Kidney epithelial cell (primary cell): ENCODE data around the gene AATK. TPM values are rescaled to one million over a fixed set of nuclear protein-coding genes. Genes with fewer than 3 reads are reported as not detected.

Source experiments
- DNase-seq: peaks from one replicate; pipeline ENCODE4 v3.0.0-alpha.2; 2010; ENCODE audit warnings: low read depth
- H3K27me3 ChIP-seq: 2 replicates; pipeline ENCODE4 v1.6.0; 2011; ENCODE audit warnings: low read length; ENCODE audit not compliant: control insufficient read depth, insufficient read depth
- H3K36me3 ChIP-seq: 2 replicates; pipeline ENCODE4 v1.5.1; 2011; ENCODE audit warnings: low read length; ENCODE audit not compliant: control insufficient read depth, insufficient read depth
- H3K4me3 ChIP-seq: 2 replicates; pipeline ENCODE4 v1.5.1; 2011; ENCODE audit warnings: low read depth, mild to moderate bottlenecking, control low read depth, low read length
- total RNA-seq: library from RNA; depleted of rRNA; stranded (reverse); fragments of >200 nt; gene quantifications from 2 replicates; pipeline ENCODE4 v1.2.3, GENCODE V29; 2015
- TF ChIP-seq, protein P1 (sequence below): IDR thresholded peaks from 2 replicates; pipeline ENCODE4 v1.5.1; 2011; ENCODE audit warnings: mild to moderate bottlenecking, moderate library complexity, low read length, control low read depth, inconsistent platforms; ENCODE audit not compliant: insufficient read depth, poor library complexity, severe bottlenecking

Gene AATK
- total RNA-seq, 1 donor from 2014 or later = 0.33 TPM

DNA sequence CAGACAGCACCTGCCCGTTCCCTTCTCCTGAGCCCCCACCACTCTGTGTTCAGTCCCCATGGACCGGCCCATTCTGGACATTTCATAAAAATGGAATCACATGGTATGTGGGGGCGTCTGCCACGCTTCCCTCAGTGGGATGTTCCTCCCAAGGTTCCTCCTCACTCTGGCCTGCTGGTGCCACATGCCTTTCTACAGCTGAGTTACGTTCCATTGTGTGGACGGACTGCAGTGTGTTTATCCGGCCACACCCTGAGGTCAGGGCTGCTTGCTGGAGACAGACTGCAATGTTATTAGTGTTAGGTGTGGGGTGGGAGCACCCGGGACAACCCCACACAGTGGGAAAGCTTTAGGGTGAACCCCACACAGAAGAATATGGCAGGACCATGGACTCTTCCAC is 5.9 kb upstream of the AATK start:
- DNase-seq = no peak

DNA sequence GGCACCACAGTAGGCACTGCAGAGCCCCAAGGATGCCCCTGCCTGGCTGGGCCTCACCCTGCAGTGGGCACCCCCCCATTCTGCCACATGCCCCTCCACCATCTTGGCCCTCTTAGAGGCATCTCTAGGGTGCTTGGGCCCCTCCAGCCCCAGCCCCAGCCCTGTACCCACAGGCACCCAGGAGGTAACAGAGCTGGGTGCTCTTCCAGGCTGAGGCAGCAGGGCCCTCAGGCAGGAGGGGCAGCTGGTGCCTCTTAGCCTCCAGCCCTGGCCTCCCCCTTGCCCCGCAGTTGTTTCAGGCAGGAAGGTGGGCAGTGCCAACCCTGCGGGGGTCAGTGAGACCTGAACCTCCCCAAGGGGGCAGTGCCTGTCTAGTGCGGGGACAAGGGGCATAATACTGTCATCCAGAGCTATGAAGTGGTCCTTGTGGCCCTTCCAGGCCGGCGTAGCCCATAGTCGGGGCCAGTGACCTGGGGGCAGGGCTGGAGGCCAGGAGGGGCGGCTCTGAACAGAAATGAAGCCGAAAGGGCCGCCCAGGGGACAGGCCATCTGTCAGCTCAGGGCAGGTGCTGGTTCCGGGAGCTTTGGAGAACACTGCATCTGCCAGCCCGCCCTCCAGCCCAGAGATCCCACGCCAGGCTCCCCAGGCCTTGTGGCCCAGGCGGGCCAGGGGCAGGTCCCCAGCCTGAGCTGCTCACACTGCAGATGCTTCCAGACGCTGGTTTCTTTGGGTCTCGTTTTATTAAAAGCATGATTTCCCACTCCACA is 4.9 kb upstream of the AATK start:
- Histone ChIP-seq H3K27me3 (peaks cover 17% of the 10 kb centered on the region), H3K4me3 (no peak overlapping the region), H3K36me3 (no peaks in the 10 kb centered on the region)
- TF ChIP-seq, protein P1, sequence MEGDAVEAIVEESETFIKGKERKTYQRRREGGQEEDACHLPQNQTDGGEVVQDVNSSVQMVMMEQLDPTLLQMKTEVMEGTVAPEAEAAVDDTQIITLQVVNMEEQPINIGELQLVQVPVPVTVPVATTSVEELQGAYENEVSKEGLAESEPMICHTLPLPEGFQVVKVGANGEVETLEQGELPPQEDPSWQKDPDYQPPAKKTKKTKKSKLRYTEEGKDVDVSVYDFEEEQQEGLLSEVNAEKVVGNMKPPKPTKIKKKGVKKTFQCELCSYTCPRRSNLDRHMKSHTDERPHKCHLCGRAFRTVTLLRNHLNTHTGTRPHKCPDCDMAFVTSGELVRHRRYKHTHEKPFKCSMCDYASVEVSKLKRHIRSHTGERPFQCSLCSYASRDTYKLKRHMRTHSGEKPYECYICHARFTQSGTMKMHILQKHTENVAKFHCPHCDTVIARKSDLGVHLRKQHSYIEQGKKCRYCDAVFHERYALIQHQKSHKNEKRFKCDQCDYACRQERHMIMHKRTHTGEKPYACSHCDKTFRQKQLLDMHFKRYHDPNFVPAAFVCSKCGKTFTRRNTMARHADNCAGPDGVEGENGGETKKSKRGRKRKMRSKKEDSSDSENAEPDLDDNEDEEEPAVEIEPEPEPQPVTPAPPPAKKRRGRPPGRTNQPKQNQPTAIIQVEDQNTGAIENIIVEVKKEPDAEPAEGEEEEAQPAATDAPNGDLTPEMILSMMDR = no peak
- no peak for DNase-seq

More for the DNA sequence above, 5.9 kb upstream of the AATK start:
- H3K27me3 ChIP-seq = peaks cover 11% of the 10 kb centered on the region
- H3K4me3 ChIP-seq = no peak overlapping the region
- TF ChIP-seq, protein P1 = no peak
- H3K36me3 ChIP-seq = no peaks in the 10 kb centered on the region

DNA sequence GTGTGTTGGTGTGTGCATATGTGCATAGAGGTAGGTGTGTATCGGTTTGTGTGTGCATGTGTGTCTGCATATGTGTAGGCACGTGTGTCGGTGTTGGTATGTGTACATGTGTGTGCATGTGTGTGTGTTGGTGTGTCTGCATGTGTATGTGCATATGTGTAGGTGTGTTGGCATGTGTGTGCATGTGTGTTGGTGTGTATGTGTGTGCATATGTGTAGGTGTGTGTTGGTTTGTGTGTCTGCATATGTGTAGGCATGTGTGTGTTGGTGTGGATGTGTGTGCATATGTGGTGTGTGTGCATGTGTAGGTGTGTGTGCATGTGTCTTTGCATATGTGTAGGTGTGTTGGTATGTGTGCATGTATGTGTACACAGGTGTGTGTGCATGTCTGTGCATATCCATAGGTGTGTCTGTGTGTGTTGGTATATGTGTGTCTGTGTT is 3.9 kb upstream of the AATK start:
- Histone ChIP-seq H3K36me3 (no peaks in the 10 kb centered on the region), H3K4me3 (no peak overlapping the region), H3K27me3 (peaks cover 26% of the 10 kb centered on the region)
- DNase-seq = no peak
- TF ChIP-seq, protein P1 = no peak

DNA sequence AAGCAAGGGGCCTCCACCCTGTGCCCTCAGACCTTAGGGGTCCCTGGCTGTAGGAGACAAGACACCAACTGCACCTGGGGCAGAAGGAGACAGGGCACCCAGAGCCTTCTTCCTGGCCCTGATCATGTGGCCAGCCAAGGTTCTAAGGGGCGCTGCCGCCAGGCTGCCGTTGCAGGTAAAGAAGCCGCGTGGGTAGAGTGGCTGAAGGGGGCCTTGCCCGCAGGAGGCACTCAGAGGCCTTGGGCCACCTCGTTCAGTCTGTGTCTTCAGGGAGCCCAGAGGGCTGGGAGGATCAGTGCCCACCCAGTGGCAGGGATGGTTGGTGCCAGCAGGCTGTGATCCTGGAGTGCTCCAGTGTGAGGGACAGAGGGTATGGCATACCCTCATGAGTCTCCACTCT is 1.6 kb upstream of the AATK start:
- H3K4me3 ChIP-seq = no peak overlapping the region
- H3K36me3 ChIP-seq = no peaks in the 10 kb centered on the region
- H3K27me3 ChIP-seq = peaks cover 38% of the 10 kb centered on the region
- no peak for DNase-seq
- TF ChIP-seq, protein P1 = no peak

DNA sequence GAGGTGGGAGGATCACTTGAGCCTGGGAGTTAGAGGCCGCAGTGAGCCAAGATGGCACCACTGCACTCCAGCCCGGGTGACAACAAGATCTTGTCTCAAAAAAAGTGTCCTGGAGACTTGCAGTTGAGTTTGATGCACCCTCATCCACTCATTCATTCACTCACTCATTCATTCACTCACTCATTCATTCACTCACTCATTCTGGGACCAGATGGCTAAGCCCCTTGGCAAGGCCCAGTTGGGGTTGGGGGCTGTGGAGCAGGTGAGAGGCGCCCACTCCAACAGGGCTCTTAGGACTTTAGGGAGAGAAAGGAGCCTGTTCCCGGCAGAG is 1.1 kb upstream of the AATK start:
- Histone ChIP-seq H3K36me3 (no peaks in the 10 kb centered on the region), H3K27me3 (peaks cover 38% of the 10 kb centered on the region), H3K4me3 (no peak overlapping the region)
- no peak for DNase-seq
- TF ChIP-seq, protein P1 = no peak

DNA sequence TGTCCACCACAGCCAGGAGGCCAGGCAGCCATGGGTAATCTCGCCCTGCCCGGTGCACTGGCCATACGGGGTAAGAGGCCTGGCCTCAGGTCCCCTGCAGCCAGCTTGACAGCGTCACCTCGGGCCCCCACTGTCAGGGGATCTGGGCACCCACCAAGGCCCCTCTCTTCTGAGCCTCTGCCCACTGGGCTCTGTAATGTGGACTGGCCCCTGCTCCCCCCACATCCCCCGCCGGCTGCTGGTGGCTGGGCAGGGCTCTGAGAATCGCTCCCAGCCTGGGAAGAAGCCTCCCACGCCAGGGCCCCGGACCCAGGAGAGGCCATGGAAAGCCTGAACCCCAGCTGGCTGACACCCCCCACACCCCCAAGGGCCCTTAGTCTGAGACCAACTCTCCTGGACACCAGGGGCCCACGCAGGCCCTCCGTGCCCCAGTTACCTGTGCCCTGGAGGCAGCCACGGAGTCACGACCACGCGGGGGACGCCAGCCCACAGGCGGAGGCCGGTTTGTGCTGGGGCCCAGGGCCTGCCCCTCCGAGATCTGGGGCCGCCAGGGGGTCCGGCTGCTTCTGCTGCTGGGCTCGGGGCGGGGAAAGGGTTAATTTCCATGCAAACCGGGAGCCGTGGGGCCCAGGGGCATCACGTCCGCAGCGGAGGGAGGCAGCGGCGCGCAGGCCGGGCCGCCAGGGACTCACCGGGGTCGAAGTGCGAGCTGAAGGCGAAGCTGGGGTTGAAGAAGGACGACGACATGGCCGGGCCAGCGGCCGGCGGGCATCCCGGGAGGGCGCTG is 582 bp downstream of the AATK start, which contains the start of gene PVALEF:
TSS of gene PVALEF (plus strand) at position 262 of the 787 bp plus-strand sequence. CDS start 15,720 bp downstream, outside the sequence.
- Histone ChIP-seq H3K27me3 (peaks cover 46% of the 10 kb centered on the region), H3K4me3 (peak within 1 kb of the TSS; percentile 17)
- DNase-seq = no peak

More for the DNA sequence above, 582 bp downstream of the AATK start, which contains the start of gene PVALEF:
- TF ChIP-seq, protein P1 = no peak
- H3K36me3 ChIP-seq = no peaks in the 10 kb centered on the region
